SK-N-SH treated with all-trans-retinoic acid at 6 μM for 48 hours (cell line): ENCODE measurements around the gene KANTR.

ENCODE experiments used
- RARB ChIP-seq: fragments of 250-450 bp; sonication (Bioruptor Pico); IDR thresholded peaks from 2 replicates; pipeline ENCODE4 v1.8.0; 2021; ENCODE audit warnings: mild to moderate bottlenecking, moderate library complexity
- TOX ChIP-seq: fragments of 250-450 bp; sonication (Bioruptor Pico); IDR thresholded peaks from 2 replicates; pipeline ENCODE4 v1.8.0; 2021; ENCODE audit warnings: mild to moderate bottlenecking, moderate library complexity, borderline replicate concordance
- ZC3H10 ChIP-seq: fragments of 250-450 bp; sonication (Bioruptor Pico); IDR thresholded peaks from 2 replicates; pipeline ENCODE4 v1.5.1; 2021; ENCODE audit warnings: mild to moderate bottlenecking, moderate library complexity
- ZNF565 ChIP-seq: fragments of 450-650 bp; formaldehyde crosslinking; conservative IDR thresholded peaks from 2 replicates; pipeline ENCODE4 v1.5.0; 2020; ENCODE audit warnings: low read depth, mild to moderate bottlenecking, moderate library complexity
- TF ChIP-seq, protein P1 (sequence below): fragments of 250-450 bp; sonication (Bioruptor Pico); IDR thresholded peaks from 2 replicates; pipeline ENCODE4 v1.8.0; 2021; ENCODE audit warnings: low read depth, mild to moderate bottlenecking, moderate library complexity, borderline replicate concordance
- TF ChIP-seq, protein P2 (sequence below): fragments of 250-450 bp; sonication (Bioruptor Pico); IDR thresholded peaks from 2 replicates; pipeline ENCODE4 v1.8.0; 2020; ENCODE audit warnings: mild to moderate bottlenecking, moderate library complexity, borderline replicate concordance

DNA sequence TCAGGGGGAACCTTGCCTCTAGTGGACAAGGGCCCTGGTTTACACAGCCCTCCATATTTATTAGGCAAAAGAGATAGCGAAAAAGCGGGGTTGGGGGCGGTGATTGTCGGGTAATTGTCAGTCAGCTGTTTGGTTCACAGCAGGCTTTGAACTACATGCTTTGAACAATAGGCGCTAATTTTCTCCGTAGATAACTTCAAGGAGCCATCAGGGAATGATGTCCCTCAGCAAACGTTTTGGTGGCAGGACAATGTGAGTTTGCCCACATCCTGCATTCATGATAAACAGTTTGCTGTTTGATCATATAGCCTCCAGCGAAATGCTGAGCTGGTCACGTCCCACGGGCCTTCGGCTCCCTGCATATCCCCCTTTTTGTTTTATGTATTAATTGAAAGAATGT lies 65.2 kb downstream of the KANTR start:
- TF ChIP-seq, protein P1, sequence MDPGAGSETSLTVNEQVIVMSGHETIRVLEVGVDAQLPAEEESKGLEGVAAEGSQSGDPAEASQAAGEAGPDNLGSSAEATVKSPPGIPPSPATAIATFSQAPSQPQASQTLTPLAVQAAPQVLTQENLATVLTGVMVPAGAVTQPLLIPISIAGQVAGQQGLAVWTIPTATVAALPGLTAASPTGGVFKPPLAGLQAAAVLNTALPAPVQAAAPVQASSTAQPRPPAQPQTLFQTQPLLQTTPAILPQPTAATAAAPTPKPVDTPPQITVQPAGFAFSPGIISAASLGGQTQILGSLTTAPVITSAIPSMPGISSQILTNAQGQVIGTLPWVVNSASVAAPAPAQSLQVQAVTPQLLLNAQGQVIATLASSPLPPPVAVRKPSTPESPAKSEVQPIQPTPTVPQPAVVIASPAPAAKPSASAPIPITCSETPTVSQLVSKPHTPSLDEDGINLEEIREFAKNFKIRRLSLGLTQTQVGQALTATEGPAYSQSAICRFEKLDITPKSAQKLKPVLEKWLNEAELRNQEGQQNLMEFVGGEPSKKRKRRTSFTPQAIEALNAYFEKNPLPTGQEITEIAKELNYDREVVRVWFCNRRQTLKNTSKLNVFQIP (CRISPR knock-in tag) = no peak
- TF ChIP-seq RARB (CRISPR knock-in tag) = no peak
- TF ChIP-seq, protein P2, sequence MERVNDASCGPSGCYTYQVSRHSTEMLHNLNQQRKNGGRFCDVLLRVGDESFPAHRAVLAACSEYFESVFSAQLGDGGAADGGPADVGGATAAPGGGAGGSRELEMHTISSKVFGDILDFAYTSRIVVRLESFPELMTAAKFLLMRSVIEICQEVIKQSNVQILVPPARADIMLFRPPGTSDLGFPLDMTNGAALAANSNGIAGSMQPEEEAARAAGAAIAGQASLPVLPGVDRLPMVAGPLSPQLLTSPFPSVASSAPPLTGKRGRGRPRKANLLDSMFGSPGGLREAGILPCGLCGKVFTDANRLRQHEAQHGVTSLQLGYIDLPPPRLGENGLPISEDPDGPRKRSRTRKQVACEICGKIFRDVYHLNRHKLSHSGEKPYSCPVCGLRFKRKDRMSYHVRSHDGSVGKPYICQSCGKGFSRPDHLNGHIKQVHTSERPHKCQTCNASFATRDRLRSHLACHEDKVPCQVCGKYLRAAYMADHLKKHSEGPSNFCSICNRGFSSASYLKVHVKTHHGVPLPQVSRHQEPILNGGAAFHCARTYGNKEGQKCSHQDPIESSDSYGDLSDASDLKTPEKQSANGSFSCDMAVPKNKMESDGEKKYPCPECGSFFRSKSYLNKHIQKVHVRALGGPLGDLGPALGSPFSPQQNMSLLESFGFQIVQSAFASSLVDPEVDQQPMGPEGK (CRISPR knock-in tag) = no peak
- no peak for TF ChIP-seq ZC3H10
- no peak for TF ChIP-seq ZNF565 (CRISPR knock-in tag)
- no peak for TF ChIP-seq TOX (CRISPR knock-in tag)
